Activated CD8-positive, alpha-beta memory T cell treated with anti-CD3 and anti-CD28 coated beads for 24 hours (primary cell): ENCODE results near the gene STRA8.

ENCODE experiments used
- DNase-seq: peaks from one replicate; pipeline ENCODE4 v3.0.0-alpha.2; 2020

STRA8 gene

DNA sequence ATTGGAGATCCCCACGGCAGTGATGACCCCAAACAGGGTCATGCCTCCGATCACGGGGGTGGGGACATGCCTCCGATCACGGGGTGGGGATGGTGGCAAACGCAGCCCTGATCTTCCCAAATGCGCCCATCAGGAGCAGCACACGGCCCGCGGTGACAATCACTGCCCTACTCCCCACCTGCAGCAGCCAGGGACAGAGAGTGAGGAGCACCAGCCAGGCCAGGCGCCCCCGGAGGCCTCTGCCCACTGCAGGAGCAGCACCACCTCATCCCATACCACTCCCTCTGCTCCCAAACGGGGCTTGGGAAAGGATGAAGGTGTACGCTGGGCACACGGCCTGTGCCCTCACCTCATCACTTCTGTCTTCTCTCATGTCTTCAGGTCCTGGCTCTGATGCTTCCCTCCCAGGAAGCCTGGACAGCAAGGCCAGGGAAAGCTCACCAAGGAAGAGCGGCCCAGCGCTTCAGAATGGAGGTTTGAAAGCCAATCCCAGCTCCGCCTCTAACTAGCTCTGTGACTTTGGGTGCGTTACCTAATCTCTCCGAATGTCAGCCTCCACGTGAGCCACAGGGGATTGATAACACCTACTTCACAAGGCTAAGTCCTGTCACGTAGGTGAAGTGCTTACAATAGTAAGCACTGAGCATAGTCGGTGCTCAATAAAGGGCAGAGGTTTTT is 37.1 kb downstream of the STRA8 start:
- no peak for DNase-seq

DNA sequence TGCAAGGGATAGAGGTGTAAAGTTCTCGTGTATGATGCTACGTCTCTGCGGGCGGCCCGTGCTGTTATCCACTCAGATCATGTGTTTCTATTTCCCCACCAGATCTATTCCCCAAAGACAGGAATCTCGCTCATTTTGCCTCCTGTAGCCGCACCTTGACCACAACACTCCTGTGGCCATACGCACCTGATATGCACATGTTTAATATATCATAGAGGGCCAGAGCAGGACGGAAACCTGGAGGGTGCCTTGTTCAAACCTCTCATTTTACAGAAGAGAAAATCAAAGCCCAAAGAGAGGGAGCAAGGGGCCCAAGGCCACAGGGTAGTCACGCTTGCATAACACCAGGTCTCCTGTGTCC is 37.6 kb downstream of the STRA8 start:
- DNase-seq = no peak

DNA sequence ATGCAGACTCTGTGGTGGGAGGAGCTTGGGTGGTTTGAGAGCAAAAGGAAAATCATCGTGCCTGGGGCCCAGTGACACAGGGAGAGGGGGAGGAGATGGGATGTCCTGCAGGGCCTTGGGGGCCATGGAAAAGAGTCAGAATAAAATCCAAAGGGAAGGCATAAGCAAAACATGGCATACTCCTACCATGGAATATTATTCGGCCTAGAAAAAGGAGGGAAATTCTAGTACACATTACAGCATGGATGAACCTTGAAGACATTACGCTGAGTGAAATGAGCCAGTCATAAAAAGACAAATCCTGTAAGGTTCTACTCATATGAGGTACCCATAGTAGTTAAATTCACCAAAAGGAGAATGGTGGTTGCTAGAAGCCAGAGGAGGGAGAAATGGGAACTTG is 38.7 kb downstream of the STRA8 start:
- no peak for DNase-seq

DNA sequence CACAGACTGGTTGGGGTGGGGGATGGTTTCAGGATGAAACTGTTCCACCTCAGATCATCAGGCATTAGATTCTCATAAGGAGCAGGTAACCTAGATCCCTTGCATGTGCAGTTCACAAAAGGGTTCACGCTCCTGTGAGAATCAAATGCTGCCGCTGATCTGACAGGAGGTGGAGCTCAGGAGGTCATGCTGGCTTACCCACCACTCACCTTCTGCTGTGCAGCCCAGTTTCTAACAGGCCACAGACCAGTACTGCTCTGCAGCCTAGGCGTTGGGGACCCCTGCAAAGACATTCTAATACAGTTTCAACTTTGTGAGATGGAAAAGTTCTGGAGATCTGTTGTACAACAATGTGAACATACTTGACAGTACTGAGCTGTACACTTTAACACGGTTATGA is 39.9 kb downstream of the STRA8 start:
- peak; percentile 33 for DNase-seq

DNA sequence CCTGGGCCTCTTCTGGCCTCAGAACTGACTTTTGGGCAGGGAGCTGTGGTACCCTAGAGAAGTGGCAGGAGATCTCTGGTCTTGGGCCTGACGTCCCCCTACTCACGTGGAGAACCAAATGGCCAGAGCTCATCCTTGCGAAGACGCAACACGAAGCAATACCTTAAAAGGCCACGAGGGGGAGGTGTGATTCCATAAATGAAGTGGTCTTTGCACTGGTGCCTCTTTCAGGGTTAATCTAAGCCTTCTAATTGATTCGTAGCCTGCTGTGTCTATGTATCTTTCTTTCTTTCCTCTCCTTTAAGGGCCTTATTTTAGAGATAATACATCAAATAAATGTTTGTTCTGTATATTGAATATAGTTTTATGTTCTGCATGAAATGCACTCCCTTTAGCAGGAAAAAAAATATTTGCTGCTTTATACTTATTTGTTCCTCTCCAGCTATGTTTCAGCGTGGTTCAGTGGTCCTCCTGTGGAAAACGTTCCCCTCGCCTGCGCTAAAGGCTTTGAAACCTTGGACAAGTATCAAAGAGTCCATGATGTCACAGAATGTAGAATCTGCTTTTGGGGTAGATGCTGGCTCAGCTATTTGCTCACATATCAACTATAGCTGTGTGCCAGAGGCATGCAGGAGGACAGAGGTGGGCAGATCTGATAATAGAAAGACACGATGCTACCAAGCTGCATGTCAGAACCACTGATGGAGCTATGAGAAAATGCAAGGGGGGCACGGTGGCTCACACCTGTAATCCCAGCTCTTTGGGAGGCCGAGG is 41.0 kb downstream of the STRA8 start:
- DNase-seq = peak; percentile 90

DNA sequence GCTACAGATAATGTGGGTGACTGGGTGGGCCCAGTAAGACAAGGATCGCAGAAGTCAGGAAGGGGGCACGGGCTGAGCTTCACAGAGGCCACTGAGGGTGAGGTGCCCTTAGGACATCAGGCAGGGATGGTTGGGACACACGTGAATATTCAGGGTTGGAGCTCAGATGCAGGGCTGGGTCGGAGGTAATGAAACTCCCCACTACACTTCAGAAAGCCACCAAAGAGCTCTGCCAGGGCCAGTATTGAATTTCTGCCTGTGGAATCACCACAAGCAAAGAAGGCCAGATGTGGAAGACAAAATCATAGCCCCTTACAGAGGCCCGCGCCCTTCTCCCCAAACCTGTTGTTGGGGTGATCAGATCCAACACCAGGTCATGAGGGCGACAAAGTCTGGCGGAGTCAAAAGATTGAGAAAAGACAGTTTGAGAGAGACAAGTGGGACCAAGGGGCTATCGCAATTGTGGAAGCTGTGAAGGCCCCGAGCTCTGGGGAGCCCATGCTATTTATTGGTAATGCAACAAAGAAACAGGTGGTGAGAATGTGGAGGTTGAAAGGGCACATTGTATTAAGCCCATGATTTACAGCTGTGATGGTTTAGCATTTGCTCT is 42.4 kb downstream of the STRA8 start:
- DNase-seq = peak; percentile 24

DNA sequence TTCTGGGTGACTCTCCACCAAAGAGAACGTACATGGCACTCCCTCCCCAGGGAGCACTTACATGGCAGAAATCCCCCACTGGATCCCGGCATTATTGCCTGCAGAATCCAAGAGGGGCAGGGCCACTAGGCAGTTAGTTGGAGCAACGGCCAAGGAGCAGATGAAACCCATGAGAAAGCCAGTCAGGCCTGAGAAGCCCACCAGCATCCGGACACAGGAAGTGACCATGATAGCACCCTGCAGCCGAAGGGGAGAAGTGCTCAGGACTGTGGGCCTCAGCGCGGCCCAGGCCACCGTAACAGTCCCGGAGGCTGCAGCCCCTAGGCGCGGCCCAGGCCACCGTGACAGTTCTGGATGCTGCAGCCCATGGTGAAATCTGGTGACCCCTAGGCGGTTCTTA is 43.5 kb downstream of the STRA8 start:
- no peak for DNase-seq

DNA sequence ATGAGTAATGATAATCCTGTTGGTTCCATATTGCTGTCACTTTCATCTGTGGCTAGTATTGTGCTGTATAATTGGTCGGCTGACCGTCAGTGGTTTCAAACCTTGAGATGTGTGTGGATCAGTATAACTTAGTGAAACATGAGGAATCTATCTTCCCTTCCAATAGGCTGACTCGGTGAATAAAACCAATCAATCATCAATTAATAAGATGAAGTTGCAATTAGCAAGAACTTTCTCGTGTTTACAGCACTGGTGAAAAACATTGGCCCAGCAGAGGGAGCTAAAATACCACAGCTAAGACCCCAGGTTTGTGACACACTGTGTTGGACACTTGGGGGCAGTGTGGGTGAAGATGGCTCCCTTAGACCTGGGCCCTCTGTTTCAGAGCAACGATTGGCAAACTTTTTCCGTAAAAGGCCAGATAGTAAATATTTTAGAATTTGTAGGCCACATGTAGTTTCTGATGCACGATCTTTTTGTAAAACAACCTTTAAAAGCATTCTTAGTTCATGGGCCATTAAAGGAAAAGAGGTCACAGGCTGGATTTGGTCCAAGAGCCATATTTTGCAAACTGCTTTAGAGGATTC is 47.8 kb downstream of the STRA8 start:
- DNase-seq = peak; percentile 80

DNA sequence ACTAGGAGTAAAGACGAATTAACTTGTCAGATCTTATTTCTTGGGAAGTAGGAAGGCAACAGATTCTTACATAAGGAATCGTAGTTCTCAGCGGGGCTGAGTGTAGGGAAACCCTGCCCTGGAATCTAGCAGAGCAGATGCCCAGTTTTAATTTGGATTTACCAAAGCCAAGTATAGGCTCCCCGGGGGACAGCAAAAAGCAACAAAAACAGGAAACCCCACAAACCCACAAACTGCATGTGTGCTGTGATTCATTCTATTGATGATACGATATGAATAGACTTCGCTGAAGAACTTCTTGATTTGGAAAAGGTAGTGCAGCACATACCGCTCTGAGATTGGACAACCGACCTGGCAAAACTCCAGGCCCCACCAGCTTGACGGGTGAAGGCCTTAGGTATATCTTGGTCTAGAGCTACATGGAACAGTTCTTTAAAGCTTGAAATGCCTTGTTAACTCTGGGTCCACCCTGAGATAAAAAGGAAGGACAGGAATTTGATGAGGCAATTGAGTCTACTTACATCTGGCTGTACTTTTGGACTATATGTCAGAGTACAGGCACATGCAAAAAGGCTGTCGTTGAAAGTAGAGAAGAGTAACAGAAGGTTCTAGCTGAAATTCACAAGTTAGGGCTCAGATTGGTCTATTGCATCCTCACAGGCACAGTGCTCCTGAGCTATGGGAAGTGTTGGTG is 49.1 kb downstream of the STRA8 start:
- DNase-seq = no peak

DNA sequence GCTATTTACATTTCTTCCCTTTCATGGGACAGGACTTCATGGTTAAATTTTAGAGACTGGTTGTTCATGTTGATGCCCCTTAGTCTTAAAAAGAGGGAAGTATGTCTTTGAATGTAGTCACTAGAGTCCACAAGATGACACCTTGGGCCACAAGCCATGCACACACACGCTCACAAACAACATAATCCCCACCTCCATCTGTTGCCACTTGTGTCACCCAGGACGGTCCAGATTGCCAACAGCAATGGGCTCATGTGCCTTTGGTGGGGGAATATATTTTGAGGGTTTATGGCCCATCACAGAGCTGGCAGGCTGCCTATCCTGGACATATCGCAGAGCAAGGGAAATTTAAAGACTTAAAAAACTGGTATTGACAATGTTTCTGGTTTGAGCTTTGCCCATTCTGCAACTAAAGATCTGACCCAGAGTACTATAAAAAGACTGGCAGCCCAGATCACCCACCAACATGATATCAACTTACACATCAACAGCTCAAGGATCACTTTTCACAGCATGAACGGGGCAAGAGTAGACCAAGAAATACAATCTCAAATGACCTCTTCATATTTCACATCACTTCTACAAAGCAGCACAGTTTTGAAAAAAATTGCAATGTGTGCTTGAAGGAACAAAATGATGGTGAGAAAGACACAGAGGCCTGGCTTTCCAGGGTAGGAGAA is 50.5 kb downstream of the STRA8 start:
- DNase-seq = no peak

DNA sequence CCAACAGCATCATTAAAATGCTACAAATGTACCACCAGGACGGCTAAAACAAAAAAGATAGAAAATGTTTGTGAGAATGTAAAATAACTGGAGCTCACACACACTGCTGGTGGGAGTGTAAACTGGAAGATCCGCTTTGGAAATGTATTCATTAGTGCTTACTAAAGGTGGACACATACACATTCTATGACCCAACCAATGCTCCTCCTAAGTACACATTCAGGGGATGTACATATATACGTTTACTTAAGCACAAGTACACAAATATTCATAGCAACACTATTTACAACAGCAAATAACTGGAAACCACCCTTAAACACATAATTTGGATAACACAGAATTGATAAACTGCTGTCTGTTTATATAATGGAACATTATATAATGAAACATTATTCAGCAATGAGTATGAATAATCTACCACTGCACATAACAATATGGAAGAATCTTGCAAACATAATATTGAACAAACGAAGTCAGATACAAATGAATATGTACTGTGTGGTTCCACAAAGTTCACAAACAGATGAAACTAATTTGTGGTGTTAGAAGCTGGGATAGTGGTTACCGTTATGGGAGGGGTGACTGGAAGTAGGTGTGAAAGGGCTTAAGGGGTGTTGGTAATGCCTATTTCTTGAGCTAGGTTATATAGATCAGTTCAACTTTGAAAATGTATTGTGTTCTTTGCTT is 52.1 kb downstream of the STRA8 start:
- DNase-seq = no peak

DNA sequence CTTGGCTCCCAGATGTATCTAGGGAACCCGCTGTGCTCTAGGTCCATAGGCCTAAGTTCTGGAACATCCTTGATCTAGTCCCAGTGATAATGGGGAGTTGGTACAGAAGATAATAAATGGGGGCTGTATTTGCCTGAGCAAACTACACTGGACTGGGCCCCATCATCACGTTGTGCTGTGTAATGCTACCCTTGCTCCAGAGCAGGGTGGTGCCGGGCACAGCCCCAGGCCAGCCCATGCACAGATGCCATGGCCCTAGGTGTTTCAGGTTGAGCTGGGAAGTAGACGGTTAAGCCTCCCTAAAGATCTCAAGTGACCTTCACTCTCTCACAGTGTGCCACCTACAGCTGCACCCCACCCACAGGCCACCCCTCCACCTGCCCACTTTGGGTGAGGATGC is 53.2 kb downstream of the STRA8 start:
- no peak for DNase-seq

DNA sequence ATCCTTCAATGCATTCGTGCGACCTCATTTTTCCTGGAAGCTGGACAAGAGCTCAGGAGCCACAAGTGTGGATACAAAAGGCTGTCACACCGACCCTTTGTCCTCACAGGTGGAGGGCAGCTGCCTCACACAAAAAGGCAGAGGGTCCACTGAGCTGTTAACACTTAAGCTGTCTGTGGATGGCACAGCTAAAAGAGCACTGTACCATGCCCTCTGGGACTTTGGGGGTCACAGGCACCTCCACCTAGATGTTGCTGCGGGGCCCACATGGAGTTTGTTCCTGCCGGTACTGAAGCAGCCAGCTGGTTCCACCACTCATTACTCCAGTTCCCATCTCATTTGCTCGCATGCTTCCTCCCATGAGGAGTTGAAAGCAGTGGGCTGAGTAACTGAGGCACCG is 57.0 kb downstream of the STRA8 start:
- no peak for DNase-seq

DNA sequence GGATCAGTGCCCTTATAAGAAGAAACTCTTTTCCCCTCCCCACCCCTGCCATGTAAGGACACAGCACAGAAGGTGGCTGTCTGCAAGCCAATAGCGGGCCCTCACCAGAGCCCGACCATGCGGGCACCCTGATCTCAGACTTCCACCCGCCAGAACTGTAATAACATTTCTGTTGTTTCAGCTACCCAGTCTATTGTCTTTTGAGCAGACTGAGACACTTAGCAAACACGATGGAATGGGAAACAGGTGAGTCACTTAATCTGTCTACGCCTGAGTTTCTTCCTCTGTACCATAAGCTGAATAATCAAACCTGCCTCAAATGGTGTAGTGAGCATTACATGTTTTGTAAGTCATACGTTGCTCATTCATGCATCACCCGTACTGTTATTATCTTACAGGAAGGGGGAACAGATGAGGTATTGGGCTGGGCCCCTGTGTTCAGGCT is 58.2 kb downstream of the STRA8 start:
- no peak for DNase-seq

DNA sequence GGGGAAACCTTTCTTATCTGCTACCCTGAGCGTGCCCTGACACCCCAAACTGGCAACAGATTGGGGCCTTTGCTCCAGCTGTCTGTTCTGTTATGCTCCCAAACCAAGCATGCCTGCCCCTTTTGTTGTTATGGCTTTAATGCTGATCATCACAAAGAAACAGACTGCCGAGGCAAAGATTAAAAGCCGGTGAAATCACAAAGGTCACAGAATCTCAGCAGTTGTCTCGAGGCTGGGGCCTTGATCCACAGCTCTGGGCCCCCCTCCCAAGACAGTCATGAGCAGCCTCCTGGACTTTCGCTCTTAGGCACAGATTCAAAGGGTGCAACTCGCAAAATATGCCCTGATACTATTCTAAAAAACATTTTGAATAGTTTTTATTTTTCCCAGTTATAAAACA is 65.6 kb downstream of the STRA8 start:
- no peak for DNase-seq

DNA sequence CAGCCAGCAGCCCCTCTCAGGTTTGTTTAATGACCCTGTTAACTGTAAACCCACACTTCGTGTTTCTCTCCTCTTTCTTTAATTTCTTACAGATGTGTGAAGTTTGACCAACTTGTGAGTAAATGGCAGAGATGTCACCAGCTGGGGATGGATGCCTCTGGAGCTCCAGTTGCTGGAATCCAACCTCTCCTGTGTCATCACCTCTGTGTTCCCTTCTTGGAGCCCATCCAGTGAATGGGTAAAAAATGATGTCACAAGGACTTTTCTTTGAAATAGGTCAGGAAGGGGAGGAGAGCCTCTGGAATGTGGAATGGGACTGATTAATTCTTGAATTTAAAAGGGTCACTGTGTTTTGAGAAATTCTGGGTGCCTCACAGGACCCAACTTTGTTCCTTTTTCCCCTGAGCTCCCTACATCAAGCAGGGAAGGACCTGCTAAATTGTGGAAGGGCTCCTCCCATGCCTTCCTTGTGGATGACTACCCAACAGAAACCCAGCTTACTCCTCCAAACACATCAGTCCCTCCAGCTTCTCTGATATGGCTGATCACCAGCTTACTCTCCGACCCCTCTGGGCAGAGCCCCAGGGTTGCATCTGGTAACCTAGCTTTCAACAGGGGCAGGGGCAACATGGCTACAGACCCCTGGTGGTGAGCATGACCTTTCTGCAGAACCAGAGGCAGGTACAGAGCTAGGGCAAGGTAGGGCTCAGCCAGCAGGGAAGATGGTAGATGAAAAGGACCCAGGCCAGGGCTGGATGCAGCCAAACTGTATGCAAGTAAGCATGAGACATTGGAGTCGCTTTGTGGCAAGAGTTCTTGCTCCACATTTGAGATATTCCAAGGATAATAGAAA is 67.5 kb downstream of the STRA8 start:
- no peak for DNase-seq
